ENCODE results near the gene GAPVD1. TPM values are rescaled to one million over a fixed set of nuclear protein-coding genes. Genes with fewer than 3 reads are reported as not detected.

The GAPVD1 gene
- total RNA-seq, 1 donor from 2014 or later, result 37.9 TPM

DNA sequence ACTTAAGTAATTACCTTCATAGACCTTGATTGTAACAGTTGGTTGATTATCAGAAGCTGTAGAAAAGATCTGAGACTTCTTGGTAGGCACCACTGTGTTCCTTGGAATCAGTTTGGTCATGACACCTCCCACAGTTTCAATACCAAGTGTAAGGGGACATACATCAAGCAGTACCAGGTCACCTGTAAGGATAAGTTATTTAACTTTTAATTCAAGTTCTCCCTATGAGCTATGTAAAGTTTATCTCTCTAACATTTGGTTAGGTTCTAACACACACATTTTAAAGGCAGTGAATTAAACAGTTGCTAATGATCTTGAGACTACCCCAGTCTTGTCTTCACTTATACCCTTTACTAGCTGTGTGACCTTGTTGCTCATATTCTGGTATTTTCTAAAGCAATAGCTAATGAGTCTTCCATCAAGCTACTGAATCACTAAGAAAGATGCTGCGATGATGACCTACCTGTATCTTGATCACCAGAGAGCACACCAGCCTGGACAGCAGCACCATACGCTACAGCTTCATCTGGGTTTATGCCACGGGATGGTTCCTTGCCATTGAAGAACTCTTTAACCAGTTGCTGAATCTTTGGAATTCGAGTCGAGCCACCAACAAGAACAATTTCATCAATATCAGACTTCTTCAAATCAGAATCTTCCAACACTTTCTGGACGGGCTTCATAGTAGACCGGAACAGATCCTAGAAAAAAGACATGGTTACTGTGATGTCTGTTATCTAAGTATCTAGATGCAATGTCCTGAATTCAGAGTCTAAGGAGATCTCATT, 23.3 kb upstream of the GAPVD1 start:
- TF ChIP-seq CTCF (IDR thresholded peaks at IDR 0.05; ENCODE audit: unreplicated experiment), result no peak
- Mint-ChIP-seq H3K4me1 (ENCODE audit: unreplicated experiment) (peaks cover 49% of the 10 kb centered on the region), H3K27ac (ENCODE audit: unreplicated experiment) (no peak overlapping the region), H3K27me3 (ENCODE audit: unreplicated experiment) (peaks cover 17% of the 10 kb centered on the region), H3K4me3 (ENCODE audit: unreplicated experiment) (peak overlapping the region; percentile 98), H3K36me3 (ENCODE audit: low read depth, unreplicated experiment) (peaks cover 46% of the 10 kb centered on the region), H3K9me3 (ENCODE audit: unreplicated experiment) (no peaks in the 10 kb centered on the region)
- DNase-seq (ENCODE audit: low spot score), result no peak

DNA sequence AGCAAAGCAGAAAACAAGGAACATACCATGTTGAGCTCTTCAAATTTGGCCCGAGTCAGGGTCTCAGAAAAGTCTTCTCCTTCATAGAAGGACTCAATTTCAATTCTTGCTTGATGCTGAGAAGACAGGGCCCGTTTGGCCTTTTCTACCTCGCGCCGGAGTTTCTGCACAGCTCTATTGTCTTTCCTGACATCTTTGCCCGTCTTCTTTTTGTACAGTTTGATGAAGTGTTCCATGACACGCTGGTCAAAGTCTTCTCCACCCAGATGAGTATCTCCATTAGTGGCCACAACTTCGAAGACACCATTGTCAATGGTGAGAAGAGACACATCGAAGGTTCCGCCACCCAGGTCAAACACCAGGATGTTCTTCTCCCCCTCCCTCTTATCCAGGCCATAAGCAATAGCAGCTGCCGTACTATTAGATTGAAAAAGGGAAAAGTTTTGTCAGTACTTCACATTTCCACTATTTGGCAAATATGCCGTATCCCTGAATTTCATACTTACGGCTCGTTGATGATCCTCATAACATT, 22.6 kb upstream of the GAPVD1 start:
- no peak for DNase-seq (ENCODE audit: low spot score)
- TF ChIP-seq CTCF (IDR thresholded peaks at IDR 0.05; ENCODE audit: unreplicated experiment), result no peak
- Mint-ChIP-seq H3K36me3 (ENCODE audit: low read depth, unreplicated experiment) (peaks cover 46% of the 10 kb centered on the region), H3K9me3 (ENCODE audit: unreplicated experiment) (no peaks in the 10 kb centered on the region), H3K27ac (ENCODE audit: unreplicated experiment) (peak overlapping the region; percentile 28), H3K27me3 (ENCODE audit: unreplicated experiment) (peaks cover 17% of the 10 kb centered on the region), H3K4me1 (ENCODE audit: unreplicated experiment) (peaks cover 49% of the 10 kb centered on the region), H3K4me3 (ENCODE audit: unreplicated experiment) (peak overlapping the region; percentile 98)

DNA sequence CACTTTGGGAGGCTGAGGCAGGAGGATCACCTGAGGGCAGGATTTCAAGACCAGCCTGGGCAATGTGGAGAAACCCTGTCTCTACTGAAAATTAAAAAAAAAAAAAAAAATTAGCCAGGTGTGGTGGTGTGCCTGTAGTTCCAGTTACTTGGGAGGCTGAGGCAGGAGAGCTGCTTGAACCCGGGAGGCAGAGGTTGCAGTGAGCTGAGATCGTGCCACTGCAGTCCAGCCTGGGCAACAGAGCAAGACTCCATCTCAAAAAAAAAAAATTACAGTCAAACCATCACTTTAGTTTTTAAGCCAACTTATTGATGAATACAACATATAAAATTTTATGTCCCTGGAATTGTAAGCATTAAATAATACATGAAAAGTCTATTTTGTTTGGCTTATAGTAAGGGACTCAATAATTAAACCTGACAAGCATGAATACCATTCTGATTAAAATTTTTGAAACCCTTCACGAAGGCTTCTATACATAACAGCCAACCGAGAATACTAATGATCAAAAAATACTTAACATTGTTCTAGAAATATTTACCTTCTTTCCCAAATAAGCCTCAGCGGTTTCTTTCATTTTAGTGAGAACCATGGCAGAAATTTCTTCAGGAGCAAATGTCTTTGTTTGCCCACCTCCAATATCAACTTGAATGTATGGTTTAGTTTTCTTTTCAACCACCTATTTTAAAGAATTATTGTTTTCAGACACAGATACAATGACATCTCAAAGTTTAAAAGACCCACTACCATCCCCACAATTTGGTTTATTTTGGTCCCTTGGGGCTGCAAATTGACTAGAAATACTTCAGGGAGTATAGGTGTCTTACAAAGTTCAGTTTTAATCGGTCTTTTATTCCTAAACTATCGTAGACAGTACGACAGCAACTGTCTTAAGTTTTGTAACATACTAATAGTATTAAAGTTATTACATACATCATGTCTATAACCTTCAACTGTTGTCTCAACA, 21.7 kb upstream of the GAPVD1 start:
- Mint-ChIP-seq H3K9me3 (ENCODE audit: unreplicated experiment) (no peaks in the 10 kb centered on the region), H3K4me1 (ENCODE audit: unreplicated experiment) (peaks cover 49% of the 10 kb centered on the region), H3K27me3 (ENCODE audit: unreplicated experiment) (peaks cover 17% of the 10 kb centered on the region), H3K4me3 (ENCODE audit: unreplicated experiment) (peak overlapping the region; percentile 98), H3K36me3 (ENCODE audit: low read depth, unreplicated experiment) (peaks cover 46% of the 10 kb centered on the region), H3K27ac (ENCODE audit: unreplicated experiment) (no peak overlapping the region)
- no peak for DNase-seq (ENCODE audit: low spot score)
- TF ChIP-seq CTCF (IDR thresholded peaks at IDR 0.05; ENCODE audit: unreplicated experiment), result no peak

GRCh38 chr9:125240649-125240999, 21.0 kb upstream of the GAPVD1 start:
- H3K36me3 Mint-ChIP-seq (ENCODE audit: low read depth, unreplicated experiment), result peaks cover 43% of the 10 kb centered on the region
- peak; percentile 27 for DNase-seq (ENCODE audit: low spot score)
- no peak for TF ChIP-seq CTCF (IDR thresholded peaks at IDR 0.05; ENCODE audit: unreplicated experiment)
- H3K4me3 Mint-ChIP-seq (ENCODE audit: unreplicated experiment), result peak overlapping the region; percentile 98
- H3K27ac Mint-ChIP-seq (ENCODE audit: unreplicated experiment), result peak overlapping the region; percentile 100
- peaks cover 49% of the 10 kb centered on the region for H3K4me1 Mint-ChIP-seq (ENCODE audit: unreplicated experiment)
- no peaks in the 10 kb centered on the region for H3K9me3 Mint-ChIP-seq (ENCODE audit: unreplicated experiment)
- H3K27me3 Mint-ChIP-seq (ENCODE audit: unreplicated experiment), result peaks cover 17% of the 10 kb centered on the region

Measured in endothelial cell (in vitro differentiated cells).